K562 treated with DMSO at 1 percent for 4 hours (cell line): ENCODE measurements around the gene NEDD1. TPM values are rescaled to one million over a fixed set of nuclear protein-coding genes. Genes with fewer than 3 reads are reported as not detected.

ENCODE experiments used
- total RNA-seq: library from RNA; unstranded; fragments of 300-600 nt; gene quantifications from 2 replicates; pipeline ENCODE4 v1.2.3, GENCODE V29; 2022; ENCODE audit not compliant: insufficient read depth

NEDD1 gene, protein sequence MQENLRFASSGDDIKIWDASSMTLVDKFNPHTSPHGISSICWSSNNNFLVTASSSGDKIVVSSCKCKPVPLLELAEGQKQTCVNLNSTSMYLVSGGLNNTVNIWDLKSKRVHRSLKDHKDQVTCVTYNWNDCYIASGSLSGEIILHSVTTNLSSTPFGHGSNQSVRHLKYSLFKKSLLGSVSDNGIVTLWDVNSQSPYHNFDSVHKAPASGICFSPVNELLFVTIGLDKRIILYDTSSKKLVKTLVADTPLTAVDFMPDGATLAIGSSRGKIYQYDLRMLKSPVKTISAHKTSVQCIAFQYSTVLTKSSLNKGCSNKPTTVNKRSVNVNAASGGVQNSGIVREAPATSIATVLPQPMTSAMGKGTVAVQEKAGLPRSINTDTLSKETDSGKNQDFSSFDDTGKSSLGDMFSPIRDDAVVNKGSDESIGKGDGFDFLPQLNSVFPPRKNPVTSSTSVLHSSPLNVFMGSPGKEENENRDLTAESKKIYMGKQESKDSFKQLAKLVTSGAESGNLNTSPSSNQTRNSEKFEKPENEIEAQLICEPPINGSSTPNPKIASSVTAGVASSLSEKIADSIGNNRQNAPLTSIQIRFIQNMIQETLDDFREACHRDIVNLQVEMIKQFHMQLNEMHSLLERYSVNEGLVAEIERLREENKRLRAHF
- 7.0 and 9.9 TPM in 2 replicates for total RNA-seq

DNA sequence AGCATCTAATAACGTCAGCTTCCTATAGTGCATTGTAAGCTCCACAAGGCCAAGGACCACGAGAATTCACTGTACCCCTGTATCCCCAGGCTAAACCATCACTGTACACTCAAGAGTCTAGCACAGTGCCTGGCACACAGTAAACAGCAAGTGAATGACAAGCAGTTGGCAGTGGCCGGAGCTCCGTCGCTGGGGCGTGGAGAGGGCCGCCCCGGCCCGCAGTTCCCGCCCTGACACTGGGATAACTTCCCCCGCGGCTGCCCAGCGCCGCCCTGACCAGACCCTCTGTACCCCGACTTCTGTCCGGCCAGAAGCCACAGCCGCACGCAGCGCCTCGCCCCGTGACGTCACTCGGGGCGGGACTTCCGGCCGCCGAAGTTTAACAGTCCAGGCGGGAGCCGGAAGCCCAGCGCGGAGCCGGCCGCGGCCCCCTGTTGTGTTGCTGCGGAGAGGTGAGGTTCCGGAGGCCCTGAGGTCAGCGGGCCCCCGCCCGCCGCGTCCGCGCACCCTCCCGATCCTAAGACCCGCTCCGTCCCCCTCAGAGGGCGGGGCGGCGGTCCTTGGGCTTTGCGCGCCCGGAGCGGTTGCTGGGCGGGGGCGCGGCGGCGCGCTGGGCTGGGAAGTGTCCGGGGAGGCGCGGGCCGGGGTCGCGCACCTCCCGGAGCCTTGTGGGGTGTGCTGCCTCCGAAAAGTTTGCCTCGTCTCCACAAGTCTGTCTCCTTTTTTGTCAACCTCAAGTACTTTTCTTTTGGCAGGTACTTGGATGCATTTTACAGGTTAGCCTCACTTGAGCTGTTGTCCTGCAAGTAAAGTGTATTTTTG lies at the start of gene NEDD1:
Gene NEDD1 (plus strand): TSS at position 409 of the 822 bp plus-strand sequence. CDS start 2,503 bp downstream, outside the sequence.

